GM21737 (cell line): ENCODE measurements around the gene RPS6KA4.

Source experiments
- ATAC-seq: cut with Tn5 transposase; IDR thresholded peaks from one replicate; pipeline ENCODE4 v1.9.1; 2021; ENCODE audit warnings: mild to moderate bottlenecking, moderate library complexity; ENCODE audit not compliant: unreplicated experiment

The RPS6KA4 gene

DNA sequence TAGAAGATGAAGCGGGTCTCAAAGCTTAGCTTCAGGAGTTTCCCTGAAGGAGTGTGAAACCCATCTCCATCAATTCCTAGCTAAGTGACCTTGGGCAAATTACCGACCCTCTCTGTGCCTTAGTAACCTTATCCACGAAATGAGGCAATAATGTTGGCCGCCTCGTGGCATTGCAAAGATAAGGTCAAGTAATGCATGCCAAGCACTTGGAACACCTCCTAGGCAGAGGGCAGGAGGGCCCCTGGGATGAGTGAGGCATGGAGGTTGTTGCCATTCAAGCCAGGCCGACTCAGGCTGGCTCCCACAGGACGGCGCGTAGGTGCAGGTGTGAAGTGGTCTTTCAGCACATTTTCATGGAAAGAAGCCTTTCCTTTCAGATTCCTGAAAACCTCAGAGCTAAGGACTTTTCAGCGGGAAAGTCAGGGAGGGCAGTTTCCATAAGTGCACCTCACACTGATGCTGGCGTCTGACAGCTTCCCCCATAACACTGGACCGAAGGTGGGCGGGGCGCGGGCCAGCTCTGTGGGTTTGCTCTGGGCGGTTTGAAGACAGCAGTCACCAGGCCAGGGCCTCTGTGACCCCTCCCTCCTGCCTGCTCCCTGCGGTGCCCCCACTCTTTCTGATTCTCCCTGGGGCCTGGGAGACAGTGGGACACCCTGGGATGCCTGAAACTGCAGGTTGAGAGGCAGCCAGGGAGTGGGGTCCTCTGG, 25.2 kb downstream of the RPS6KA4 start:
- no peak for ATAC-seq

DNA sequence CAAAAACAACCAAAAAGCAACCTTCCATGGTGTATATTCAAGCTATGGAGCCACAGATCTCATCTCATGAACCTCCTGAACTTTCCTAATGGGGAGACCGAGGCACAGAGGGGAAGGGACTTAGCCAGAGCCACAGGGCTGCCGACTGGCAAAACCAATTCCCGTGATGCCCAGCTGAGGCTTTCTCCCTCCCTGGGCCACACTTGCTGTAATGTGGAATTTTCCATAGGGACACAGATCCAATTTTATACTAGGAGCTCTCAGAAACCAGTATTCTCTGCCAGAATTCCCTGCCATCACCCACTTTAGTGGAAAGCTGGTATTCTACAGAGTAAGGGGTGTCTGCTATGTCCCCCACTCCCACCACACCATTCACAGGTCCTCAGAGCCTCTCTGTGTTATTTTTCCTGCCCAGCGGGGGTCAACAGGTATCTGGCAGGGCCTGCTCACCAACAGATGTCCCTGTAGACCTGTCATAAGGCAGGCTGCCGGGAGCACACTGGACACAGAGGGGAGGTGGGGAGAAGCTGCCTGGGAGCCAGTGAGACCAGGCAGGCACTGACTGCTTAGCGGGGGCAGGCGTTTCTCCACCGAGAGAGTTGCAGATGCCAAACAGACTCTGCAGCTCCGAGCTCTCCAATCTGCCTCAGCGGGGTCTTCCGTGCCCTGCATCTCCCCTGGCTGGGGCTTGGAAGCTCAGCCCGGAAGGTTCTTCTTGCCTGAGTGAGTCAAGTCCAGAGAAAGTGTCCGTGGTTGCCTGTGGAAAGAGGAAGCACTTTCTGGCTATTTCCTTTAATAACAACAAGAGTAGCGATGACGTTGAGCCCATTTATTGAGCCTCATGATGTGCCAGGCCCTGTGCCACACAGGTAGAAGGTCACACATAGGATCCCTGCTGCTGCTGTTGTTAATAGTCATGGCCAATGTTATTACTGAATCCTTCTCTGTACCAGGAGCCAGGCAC, 26.3 kb downstream of the RPS6KA4 start:
- no peak for ATAC-seq

DNA sequence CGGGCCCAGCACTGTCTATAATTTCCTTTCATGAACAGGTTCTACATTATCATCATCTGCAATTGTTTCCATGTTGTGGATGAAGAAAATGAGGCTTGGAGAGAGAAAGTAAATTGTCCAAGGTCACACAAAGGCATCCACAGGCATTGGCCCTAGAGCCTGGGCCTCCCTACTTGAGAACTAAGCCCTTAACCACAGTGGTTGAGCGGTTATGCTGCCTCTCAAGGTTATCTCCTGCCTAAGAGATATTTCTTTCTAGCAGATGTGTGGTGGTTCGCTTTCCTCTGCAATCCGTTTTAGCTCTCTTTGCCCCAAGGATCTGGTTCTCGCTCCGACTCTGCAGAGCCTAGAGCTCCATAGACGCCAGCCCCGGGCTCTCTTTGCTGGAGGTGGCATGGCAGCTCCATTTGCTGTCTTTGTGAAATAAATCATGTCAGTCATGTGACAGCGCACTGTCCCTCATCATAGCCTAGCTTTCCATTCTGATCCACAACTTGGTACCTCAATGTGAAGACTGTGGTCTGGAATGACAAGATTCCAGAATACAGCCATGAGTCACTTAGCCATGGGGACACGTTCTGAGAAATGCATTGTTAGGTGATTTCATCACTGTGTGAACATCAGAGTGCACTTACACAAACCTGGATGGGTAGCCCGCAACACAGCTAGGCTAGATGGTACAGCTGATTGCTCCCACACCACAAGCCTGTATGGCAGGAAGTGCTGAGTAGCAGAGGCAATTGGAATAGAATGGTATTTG, 27.2 kb downstream of the RPS6KA4 start:
- no peak for ATAC-seq

DNA sequence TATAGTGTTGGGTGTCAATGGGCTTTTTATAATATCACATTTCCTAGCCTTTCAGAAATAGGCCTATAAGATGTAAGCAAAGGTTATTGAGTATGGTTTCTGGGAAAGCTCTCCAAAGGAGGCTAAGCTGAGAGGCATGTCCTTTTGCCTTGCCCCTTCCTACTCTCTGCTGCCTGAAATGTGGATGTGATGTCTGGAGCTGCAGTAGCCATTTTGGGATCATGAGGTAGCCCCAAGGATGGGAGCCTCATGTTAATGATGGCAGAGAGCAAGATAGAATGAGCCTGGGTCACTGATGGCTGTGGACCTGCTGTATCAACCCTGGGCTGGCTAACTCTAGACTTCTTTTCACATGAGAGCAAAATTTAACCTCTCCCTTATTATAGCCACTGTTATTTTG, 29.0 kb downstream of the RPS6KA4 start:
- ATAC-seq = no peak

DNA sequence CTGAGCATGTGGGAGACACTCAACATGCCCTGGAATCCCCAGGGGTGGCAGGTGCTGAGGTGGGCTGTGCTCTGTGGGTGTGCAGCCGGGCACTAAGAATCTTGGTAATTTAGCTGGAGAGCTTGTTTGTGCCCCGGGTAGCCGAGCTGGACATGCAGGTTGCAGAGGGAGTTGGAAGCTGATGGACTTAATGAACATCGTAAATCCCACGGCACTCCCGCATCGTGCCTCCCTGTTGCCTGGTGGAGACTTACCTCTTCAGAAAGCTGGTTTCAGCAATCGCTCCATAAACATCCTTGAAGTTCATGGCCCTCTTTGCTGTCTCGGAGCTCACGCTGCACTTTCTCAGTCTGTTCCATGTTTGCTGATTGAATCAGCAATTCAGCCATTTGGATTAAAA, 29.9 kb downstream of the RPS6KA4 start:
- ATAC-seq = no peak

DNA sequence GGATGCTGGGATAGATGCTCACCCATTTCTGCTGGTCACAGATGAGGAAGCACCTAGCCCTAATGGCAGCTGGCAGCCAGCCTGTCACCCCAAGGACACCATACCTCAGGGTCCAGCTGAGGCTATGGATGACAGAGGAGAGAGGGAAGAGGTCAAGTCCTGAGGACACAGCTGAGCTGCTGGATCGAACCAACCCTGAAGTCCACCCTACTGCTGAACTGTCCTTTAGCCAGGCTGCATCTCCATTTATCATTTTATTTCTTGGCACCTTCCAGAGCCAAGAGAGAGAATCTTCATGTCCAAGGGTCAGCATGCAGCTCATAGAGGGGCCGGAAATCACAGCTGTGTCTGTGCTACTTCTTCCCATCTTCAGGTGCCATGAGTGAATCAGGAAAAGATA, 30.9 kb downstream of the RPS6KA4 start:
- no peak for ATAC-seq

DNA sequence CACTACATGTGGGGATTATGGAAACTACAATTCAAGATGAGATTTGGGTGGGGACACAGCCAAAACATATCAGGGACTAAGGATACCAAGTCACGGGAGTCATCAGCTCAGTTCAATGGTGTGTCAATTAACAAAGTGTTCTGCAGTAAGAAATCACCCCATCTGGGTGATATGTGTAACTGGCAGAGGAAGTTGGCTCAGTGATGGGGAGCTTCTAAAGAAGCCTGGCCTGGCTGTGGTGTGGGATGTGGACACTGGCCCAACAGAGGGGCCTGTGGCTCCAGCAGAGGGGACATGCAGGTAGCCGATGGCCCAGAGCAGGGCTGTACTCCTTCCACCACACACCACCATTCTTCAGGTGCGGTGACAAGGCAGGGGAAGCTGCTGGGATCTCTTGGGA, 31.6 kb downstream of the RPS6KA4 start:
- ATAC-seq = no peak

DNA sequence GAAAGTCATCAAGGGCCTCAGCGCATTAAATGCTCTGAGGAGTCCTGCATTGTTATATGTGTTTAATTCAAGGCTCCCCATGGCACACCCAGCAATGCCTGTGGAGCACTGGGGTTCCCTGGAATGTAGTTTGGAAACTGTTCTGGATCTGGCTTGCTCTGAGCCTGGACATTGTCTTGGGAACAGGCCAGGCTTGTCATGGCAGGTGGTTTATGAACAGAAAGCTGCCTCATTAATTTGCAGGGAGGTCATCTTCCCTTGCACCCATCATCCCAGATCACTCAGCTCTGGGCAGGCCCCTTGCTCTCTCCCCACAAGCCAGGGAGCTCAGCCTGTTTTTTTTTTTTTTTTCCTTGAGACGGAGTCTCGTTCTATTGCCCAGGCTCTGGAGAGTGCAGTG, 32.9 kb downstream of the RPS6KA4 start:
- ATAC-seq = no peak

DNA sequence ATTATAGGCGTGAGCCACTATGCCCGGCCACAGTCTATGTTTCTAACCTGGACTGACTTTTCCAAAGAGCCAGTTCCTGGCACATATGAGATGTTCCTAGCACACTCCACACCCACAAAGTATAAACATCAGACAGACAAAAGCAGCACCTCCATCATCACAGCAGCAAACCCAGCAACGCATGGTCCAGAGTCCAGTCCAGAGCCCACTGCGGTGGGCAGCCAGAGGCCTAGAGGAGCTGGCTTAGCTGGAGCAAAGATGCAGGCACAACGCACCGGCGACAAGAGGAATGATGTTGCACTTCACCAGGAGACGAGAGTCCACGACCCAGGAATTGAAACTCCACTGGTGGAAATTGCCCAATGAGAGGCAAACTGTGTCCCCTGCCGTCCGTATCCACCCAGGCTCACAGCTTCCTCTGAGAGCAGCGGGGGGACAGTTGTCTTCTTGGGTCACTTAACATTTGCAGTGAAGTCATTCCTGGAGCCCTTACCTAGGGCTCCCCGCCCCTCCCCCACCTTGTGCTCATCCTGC, 36.6 kb downstream of the RPS6KA4 start:
- ATAC-seq = no peak

DNA sequence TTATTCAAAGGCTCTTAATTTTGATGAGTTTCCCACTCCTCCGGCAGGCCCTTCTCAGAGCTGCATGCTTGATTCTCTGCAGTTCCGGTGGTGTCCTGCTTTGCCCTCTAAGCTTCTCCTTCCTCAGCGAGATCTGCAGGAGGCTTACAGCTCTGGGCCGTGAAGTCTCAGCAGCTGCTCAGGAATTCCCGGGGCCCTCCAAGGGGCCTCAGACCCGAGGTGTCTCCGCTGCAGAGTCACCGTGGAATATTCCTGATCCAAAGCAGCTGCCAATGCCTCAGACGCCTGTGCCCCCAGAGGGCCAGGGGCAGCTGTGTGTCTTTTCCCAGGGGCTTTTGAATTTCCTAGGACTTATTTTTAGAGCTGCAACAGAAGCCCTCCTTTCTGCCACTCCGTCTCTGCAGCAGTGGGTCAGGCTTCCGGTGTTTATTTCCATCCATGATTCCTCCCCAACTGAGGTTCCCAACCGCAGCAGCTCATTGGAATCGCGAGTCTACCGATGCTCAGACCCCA, 37.2 kb downstream of the RPS6KA4 start:
- ATAC-seq = no peak

DNA sequence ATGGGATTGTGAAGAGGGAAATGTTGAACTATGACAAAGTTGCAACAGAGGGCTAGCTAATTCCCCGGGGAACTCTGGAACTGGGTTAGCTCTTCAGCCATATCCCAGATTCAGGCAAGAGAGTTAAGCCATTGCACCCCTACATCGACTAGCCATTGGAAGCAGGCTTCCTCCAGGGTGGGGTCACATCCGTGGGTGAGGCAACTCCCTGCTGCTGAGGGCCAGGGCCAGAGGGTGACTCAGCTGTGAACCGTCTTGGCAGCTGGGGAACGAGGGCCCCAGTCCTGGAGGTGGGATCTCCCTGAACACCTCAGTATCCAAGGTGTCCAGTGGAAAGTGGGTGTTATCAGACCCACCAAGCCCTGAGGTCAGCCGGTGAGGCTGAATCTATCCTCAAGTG, 41.1 kb downstream of the RPS6KA4 start:
- no peak for ATAC-seq

DNA sequence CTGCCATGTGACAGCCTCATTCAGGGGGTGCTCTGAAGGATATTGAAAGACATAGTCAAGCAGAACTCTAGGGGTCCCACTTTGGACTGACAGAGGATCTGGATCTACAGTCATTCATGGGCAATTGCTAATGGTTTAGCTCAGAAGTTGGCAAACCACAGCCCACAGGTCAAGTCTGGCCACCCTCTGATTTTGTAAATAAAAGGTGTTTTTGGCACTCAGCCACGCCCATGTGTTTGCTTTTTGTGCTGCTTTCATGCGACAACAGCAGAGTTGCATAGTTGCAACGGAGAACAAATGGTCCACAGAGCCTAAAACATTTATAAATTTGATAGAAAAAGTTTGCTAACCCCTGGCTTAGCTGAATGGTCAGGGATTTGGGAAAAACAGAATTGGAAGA, 41.7 kb downstream of the RPS6KA4 start:
- no peak for ATAC-seq

DNA sequence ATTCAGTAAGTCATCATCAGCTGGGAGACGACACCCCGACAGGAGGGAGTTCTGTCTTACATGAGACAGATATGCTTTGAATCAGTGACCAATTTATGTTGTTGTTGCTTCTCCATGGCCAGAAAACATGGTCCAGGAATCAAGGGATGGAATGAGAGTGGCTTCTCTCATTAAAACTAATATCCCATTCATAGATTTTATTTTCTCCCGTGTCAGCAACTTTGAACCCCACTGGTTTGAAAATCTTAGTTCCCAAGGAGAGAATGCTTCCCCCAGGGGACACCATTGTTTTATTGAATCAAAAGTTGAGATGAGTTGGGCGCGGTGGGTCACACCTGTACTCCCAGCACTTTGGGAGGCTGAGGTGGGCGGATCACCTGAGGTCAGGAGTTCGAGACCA, 42.8 kb downstream of the RPS6KA4 start:
- ATAC-seq = no peak

DNA sequence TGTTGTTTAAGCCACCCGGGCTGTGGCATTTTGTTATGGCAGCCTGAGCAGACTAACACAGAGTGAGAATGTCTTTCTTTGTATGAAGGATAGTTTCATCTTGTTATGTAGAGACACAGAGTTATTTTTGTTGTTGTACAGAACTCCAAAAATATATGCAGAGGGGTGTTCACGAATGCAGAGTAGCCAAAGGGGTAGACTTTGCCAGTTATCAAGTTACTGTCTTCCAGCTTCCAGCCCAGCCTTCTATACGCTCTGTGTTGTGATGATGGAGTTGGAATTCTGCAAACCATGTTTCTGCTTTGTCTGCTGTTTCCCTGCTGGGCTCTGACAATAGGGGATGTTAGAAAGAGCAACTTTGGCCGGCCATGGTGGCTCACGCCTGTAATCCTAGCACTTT, 44.1 kb downstream of the RPS6KA4 start:
- ATAC-seq = no peak

DNA sequence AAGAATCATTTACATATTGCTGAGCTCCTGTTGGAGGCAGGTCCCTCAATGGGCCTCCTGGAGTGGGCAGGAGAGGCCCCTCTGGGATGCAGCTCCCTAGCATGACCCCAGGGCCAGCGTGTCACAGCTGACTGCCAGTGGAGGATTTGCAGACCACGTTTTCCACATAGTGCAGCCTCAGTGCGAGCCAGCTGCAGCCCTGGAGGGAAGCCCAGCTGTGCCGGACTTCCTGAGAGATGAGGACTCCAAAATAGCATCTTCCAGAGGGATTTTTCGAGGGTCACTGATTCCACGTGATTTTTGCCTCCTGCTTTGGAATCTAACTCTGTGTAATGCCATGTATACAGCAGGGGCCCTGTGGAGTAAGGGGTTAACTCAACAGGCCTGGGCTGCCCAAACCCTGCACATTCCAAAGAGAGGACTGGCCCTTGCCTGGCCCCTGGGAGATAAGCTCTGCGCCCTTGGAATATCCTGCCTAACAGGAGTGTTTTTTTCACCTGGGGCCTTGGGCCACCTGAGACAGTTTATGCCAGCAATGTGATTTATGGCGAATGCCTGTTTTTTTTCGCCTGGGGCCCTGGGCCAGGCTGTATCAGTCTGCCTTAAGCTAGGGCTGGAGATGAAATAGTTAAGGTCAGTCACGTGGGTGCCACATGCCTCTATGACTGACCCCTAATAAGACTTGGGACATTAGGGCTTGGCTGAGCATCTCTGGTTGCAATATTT, 47.4 kb downstream of the RPS6KA4 start:
- ATAC-seq = no peak

DNA sequence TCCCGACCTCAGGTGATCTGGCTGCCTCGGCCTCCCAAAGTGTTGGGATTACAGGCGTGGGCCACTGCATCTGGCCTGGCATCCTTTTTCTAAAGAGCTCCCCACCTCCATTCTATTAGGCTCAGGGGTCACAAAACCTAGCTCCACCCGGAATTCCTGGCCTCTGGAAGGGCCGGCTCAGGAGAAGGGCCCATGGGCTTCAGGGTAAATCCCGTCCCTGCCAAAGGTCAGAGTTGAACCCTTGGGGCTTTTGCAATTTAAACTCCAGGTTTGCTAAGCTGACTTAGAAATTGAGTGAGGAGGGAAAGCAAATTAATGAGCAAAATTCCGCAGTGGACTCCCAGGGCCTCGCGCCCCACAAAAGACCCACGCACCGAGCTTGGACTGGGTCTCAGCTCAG, 48.3 kb downstream of the RPS6KA4 start:
- ATAC-seq = no peak

DNA sequence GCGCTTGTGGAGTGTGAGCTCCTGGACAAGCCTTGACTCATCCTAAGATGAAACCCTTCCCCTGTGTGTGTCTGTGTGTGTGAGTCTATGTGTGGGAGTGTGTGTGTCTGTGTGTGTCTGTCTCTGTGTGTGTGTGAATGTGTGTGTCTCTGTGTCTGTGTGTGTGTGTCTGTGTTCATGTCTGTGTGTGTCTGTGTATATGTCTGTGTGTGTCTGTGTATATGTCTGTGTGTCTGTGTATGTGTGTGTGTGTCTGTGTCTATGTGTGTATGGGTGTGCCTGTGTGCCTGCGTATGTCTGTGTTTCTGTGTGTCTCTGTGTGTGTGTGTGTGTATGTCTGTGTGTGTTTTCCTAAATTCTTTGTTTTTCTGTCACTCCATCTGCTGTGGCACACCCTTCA, 48.7 kb downstream of the RPS6KA4 start:
- ATAC-seq = no peak

DNA sequence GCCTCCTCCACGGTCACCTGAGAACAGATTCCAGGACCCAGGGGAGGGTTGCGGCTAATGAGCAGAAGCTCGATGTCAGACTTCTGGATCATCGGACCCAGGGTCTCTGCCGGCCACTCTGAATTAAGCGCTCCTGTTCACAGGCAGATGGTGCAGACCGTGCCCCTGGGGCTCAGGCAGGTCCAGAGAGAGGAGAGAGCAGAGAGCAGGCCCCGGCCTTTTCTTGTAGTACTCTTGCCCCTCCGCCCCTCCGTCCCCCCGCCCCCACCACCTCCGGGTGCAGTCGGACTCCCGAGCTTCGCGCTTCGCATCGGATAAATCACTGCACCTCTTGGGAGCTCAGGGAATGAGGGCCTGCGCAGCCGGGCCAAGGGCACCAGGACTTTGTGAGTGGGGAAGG, 50.3 kb downstream of the RPS6KA4 start:
- ATAC-seq = no peak

DNA sequence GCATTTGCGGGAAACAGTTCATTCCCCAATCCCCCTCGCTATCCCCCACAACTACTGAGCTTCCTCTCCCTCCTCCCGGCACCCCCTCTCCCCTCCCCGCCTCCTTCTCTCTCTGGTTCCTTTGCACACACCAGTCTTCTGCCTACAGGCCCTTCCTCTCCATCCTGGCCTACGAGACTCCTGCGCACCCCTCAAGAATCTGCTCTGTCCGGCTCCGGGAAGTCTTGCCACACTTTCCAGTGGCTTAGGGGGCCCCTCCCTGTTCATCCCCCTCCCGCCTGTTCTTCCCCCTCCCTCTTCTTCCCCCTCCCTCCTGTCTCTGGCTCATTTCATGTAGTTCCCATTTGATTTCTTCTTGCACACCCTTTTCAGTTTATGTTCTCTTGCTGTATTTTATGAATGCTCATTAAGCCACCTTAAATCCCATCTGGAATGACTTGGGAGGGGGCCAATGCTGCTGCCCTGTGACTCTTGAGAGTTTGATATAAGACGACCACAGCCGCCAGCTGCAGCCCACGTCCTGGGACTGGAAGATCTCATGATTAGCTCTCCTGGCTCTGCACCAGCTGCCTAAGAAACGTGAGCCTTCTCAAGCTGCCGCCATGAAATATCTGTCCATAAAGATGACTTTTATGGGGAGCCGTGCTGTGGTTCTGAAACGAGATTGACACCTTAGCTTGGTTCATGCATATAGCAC, 50.9 kb downstream of the RPS6KA4 start:
- no peak for ATAC-seq

DNA sequence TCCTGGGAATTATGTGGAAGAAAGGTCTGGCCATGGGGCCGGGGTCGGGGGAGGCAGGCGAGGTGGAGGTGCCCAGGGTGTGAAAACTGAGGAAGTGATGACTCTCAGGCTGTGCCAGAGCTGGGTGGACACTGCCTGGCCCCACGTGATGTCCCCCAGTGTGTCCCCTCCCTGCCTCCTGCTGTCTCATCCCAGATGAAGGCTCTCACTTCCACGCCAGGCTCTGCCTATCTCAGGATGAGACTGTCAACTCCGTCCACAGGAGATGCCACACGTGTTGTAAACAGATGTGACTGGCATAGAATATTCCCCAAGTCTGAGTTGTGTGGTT, 51.4 kb downstream of the RPS6KA4 start:
- ATAC-seq = no peak
